GM12873 (cell line): ENCODE measurements around the gene SLC26A11.

ENCODE experiments used
- CTCF ChIP-seq: IDR thresholded peaks from 2 replicates; pipeline ENCODE4 v1.5.1; 2012; ENCODE audit warnings: low read depth, mild to moderate bottlenecking, moderate library complexity, low read length, control low read depth; ENCODE audit not compliant: insufficient read depth; ENCODE audit errors: missing control alignments

Gene SLC26A11

DNA sequence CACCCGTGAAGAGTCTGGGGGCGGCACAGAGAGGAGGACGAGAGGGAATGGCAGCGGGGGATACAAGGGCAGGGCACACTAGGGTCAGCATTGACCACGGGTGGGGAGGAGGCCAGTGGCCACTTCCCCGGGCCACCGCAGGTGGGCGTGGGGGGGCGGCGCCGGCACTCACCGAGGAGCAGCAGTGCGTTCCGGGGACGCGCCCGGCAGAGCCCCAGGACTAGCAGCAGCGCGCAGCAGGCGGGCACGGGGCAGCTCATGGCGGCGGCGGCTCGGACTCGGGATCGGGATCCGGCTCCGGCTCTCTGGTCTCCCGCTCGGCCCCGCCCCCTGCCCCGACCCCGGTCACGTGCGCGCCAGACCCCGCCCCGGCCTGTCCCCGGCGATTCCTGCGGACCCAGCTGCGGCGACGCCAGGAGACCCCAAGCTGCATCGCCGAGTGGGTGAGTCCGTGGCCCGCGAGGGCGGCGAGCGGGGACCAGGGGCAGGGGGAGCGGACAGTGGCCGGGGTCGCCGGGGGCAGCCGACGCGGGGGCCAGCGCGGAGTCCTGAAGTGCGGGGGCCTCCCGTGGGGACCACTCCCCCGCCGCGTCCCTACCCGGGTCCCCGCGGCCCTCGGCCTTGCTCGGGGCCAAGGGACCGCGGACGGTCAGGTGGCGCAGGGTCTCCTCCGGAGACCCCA, at the start of gene SLC26A11, which contains the start of gene SGSH:
SLC26A11 (plus strand) TSS at position 374 of the 682 bp plus-strand sequence. CDS start 1,134 bp downstream, outside the sequence.
SGSH (minus strand) TSS at position 280 of the 682 bp plus-strand sequence; CDS start at position 260, 20 bp downstream.
- TF ChIP-seq CTCF, result no peak

GRCh38 chr17:80171681-80172080, 48.5 kb upstream of the SLC26A11 start:
- TF ChIP-seq CTCF, result no peak

GRCh38 chr17:80173126-80173525, 47.1 kb upstream of the SLC26A11 start:
- no peak for TF ChIP-seq CTCF

GRCh38 chr17:80173916-80174315, 46.3 kb upstream of the SLC26A11 start:
- no peak for TF ChIP-seq CTCF

DNA sequence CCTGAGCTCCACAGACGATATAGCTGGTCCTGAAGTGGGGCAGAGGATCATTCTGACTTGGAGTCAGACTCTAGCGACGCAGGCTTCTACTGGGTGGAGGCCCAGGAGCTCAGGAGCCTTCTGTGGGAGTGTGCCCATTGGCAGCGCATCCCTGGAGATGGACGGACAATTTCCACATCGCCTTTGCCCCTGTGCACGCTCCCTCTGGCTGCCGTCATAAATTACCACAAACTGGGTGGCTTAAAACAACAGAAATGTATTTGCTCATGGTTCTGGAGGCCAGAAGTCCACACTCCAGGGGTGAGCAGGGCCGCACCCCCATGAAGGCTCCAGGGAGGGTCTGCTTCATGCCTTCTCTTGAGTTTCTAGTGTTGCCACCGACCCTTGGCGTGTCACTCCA, 43.5 kb upstream of the SLC26A11 start:
- TF ChIP-seq CTCF, result no peak

GRCh38 chr17:80177986-80178595, 42.1 kb upstream of the SLC26A11 start:
- TF ChIP-seq CTCF, result no peak

DNA sequence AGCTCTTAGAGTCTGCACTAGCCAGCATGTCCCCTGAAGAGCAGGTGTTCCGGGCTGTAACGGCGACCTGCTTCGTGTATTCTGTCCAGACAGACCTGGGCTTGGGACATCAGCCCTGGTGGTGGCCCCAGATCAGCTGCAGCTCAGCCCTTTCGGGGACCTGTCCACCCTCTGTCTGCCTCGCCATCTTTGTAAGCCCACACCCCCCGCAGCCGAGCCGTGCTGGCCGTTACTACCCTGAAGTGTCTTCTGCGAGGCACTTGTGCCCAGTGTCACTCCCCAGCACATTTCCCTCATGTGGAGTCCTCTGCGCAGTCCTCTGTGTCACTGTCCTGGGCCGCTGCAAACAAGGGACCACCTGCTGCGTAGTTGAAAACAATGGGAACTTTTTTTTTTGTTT, 40.0 kb upstream of the SLC26A11 start:
- TF ChIP-seq CTCF, result no peak
